H9 (cell line): Measurements from ENCODE around the gene CARD6. TPM values are rescaled to one million over a fixed set of nuclear protein-coding genes. Genes with fewer than 3 reads are reported as not detected.

Experiments used
- DNase-seq: peaks from one replicate; pipeline ENCODE4 v3.0.0-alpha.2; 2017
- H2AFZ ChIP-seq: one replicate; pipeline ENCODE4 v1.6.1; 2013; ENCODE audit warnings: mild to moderate bottlenecking, low read length, control low read depth, moderate library complexity
- H2AK5ac ChIP-seq: 2 replicates; pipeline ENCODE4 v1.6.1; 2013; ENCODE audit warnings: low read length, control low read depth, mixed read lengths; ENCODE audit not compliant: insufficient read length
- H2BK120ac ChIP-seq: one replicate; pipeline ENCODE4 v1.6.1; 2013; ENCODE audit warnings: low read depth, mild to moderate bottlenecking, low read length, control low read depth, inconsistent platforms; ENCODE audit not compliant: poor library complexity, severe bottlenecking
- H2BK12ac ChIP-seq: 2 replicates; pipeline ENCODE4 v1.6.1; 2013; ENCODE audit warnings: low read length, control low read depth, mixed read lengths, low read depth; ENCODE audit not compliant: insufficient read length
- H2BK15ac ChIP-seq: 2 replicates; pipeline ENCODE4 v1.6.1; 2013; ENCODE audit warnings: low read depth, low read length, control low read depth
- H2BK20ac ChIP-seq: one replicate; pipeline ENCODE4 v1.6.1; 2013; ENCODE audit warnings: low read depth, mild to moderate bottlenecking, low read length, control low read depth, inconsistent platforms; ENCODE audit not compliant: poor library complexity, severe bottlenecking
- H2BK5ac ChIP-seq: 2 replicates; pipeline ENCODE4 v1.6.1; 2013; ENCODE audit warnings: low read length, control low read depth, mixed read lengths; ENCODE audit not compliant: insufficient read length
- H3K14ac ChIP-seq: 2 replicates; pipeline ENCODE4 v1.6.1; 2013; ENCODE audit warnings: low read length, control low read depth; ENCODE audit not compliant: insufficient read depth
- H3K18ac ChIP-seq: 2 replicates; pipeline ENCODE4 v1.6.1; 2013; ENCODE audit warnings: low read depth, mild to moderate bottlenecking, mixed read lengths, low read length, control low read depth; ENCODE audit not compliant: insufficient read length
- H3K23ac ChIP-seq: 2 replicates; pipeline ENCODE4 v1.6.1; 2013; ENCODE audit warnings: low read length, control low read depth, mixed read lengths, low read depth; ENCODE audit not compliant: insufficient read length
- H3K23me2 ChIP-seq: 2 replicates; pipeline ENCODE4 v1.6.1; 2013; ENCODE audit warnings: low read depth, mild to moderate bottlenecking, mixed read lengths, low read length, control low read depth; ENCODE audit not compliant: insufficient read length, poor library complexity, severe bottlenecking
- H3K27ac ChIP-seq: 2 replicates; pipeline ENCODE4 v1.5.1; 2013; ENCODE audit warnings: low read length, control low read depth, mixed read lengths, low read depth; ENCODE audit not compliant: insufficient read length
- H3K27me3 ChIP-seq: 2 replicates; pipeline ENCODE4 v1.6.1; 2013; ENCODE audit warnings: low read length, control low read depth, inconsistent platforms; ENCODE audit not compliant: insufficient read depth
- H3K4ac ChIP-seq: 2 replicates; pipeline ENCODE4 v1.6.1; 2013; ENCODE audit warnings: low read depth, mild to moderate bottlenecking, control low read depth, inconsistent platforms, low read length, moderate library complexity
- H3K4me1 ChIP-seq: 2 replicates; pipeline ENCODE4 v1.6.1; 2013; ENCODE audit warnings: low read length, control low read depth, inconsistent platforms; ENCODE audit not compliant: insufficient read depth
- H3K4me2 ChIP-seq: 2 replicates; pipeline ENCODE4 v1.6.1; 2013; ENCODE audit warnings: low read length, control low read depth, mixed read lengths; ENCODE audit not compliant: insufficient read length, insufficient read depth
- H3K56ac ChIP-seq: 2 replicates; pipeline ENCODE4 v1.6.1; 2013; ENCODE audit warnings: low read depth, mild to moderate bottlenecking, mixed read lengths, low read length, control low read depth; ENCODE audit not compliant: insufficient read length
- H3K79me1 ChIP-seq: 2 replicates; pipeline ENCODE4 v1.6.1; 2013; ENCODE audit warnings: low read depth, mild to moderate bottlenecking, moderate library complexity, low read length, control low read depth, inconsistent platforms; ENCODE audit not compliant: insufficient read depth, poor library complexity, severe bottlenecking
- H3K79me2 ChIP-seq: 2 replicates; pipeline ENCODE4 v1.6.1; 2013; ENCODE audit warnings: low read length, control low read depth, inconsistent platforms; ENCODE audit not compliant: insufficient read depth
- H3K9ac ChIP-seq: 2 replicates; pipeline ENCODE4 v1.6.1; 2013; ENCODE audit warnings: low read length, control low read depth, mixed read lengths; ENCODE audit not compliant: insufficient read length; ENCODE audit errors: extremely low read depth
- H3K9me3 ChIP-seq: one replicate; pipeline ENCODE4 v1.6.1; 2013; ENCODE audit warnings: low read depth, low read length, inconsistent platforms; ENCODE audit not compliant: control insufficient read depth
- H3T11ph ChIP-seq: one replicate; pipeline ENCODE4 v1.6.1; 2013; ENCODE audit warnings: mild to moderate bottlenecking, low read length, control low read depth, inconsistent platforms
- H4K20me1 ChIP-seq: one replicate; pipeline ENCODE4 v1.6.1; 2013; ENCODE audit not compliant: control insufficient read depth, insufficient read length, insufficient read depth
- H4K5ac ChIP-seq: 2 replicates; pipeline ENCODE4 v1.6.1; 2013; ENCODE audit warnings: low read depth, mild to moderate bottlenecking, mixed read lengths, low read length, control low read depth; ENCODE audit not compliant: insufficient read length
- H4K8ac ChIP-seq: replicated peaks from 2 replicates; pipeline ENCODE4 v1.6.1; 2013; ENCODE audit warnings: low read length, control low read depth, mixed read lengths, low read depth; ENCODE audit not compliant: insufficient read length
- H4K91ac ChIP-seq: 2 replicates; pipeline ENCODE4 v1.6.1; 2013; ENCODE audit warnings: low read depth, mild to moderate bottlenecking, moderate library complexity, mixed read lengths, low read length, control low read depth; ENCODE audit not compliant: insufficient read length
- H3K27ac Mint-ChIP-seq, 3 experiments: 2 replicates in 2 of 3; 3 replicates in 1 of 3; pipeline ENCODE4 v1.8.0; 2020 to 2021; ENCODE audit warnings: mixed read lengths in 3 of 3, mild to moderate bottlenecking in 1 of 3, moderate library complexity in 1 of 3
- H3K27me3 Mint-ChIP-seq: 2 replicates; pipeline ENCODE4 v1.8.0; 2021; ENCODE audit warnings: low read depth, mild to moderate bottlenecking, moderate library complexity, mixed read lengths
- H3K36me3 Mint-ChIP-seq, 3 experiments: 2 replicates in 2 of 3; 3 replicates in 1 of 3; pipeline ENCODE4 v1.8.0; 2020 to 2021; ENCODE audit warnings: low read depth in 3 of 3, mixed read lengths in 3 of 3; ENCODE audit not compliant: insufficient read depth in 1 of 3
- H3K4me1 Mint-ChIP-seq, 2 experiments: 2 replicates each; pipeline ENCODE4 v1.8.0; 2020; ENCODE audit warnings: mixed read lengths in 2 of 2
- H3K4me3 Mint-ChIP-seq, 2 experiments: 2 replicates in 1 of 2; 3 replicates in 1 of 2; pipeline ENCODE4 v1.8.0; 2020 to 2021; ENCODE audit warnings: mild to moderate bottlenecking in 2 of 2, mixed read lengths in 2 of 2, moderate library complexity in 1 of 2
- H3K9me3 Mint-ChIP-seq, 2 experiments: 2 replicates in 1 of 2; 3 replicates in 1 of 2; pipeline ENCODE4 v1.8.0; 2020; ENCODE audit warnings: mild to moderate bottlenecking in 2 of 2, mixed read lengths in 2 of 2, moderate library complexity in 1 of 2
- WGBS: extraction: QIAGEN DNeasy Blood & Tissue Kit; methylation state at CpG from one replicate; pipeline ENCODE4 v1.1.7; 2013; ENCODE audit warnings: missing lambda C conversion rate, low lambda C conversion rate, mixed read lengths; ENCODE audit not compliant: insufficient read length; ENCODE audit errors: extremely low coverage; 5-methylcytosine and 5-hydroxymethylcytosine counted together
- total RNA-seq: library from RNA; stranded (reverse); gene quantifications from 2 replicates; pipeline ENCODE4 v1.2.1, GENCODE V29; 2021
- TF ChIP-seq, protein P1 (sequence below): fragments of 200-600 bp; sonication (generic); conservative IDR thresholded peaks from 3 replicates; pipeline ENCODE4 v1.8.0; 2021; ENCODE audit warnings: antibody characterized with exemption, mild to moderate bottlenecking

CARD6 gene
- total RNA-seq, 1 experiment from 2014 or later = 0.35 TPM

DNA sequence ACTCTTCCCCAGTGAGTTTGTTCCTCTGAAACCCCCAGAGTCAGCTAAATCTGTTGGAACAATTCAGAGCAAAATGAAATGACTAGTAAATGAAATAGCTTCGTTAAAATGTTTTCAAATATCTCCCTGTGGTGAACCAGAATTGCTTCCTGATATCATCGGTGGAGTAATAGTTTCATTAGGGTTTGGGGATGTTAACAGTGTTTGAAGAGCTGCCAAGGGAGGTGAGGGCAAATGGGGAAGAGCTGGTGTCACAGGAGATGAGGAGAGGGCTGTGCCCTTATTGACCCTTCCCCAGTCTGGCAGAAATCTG lies 63.8 kb downstream of the CARD6 start:
- H2AFZ ChIP-seq = no peak overlapping the region
- no peak overlapping the region for H3K23ac ChIP-seq
- no peak overlapping the region for H2BK15ac ChIP-seq
- no peak overlapping the region for H4K5ac ChIP-seq
- H3T11ph ChIP-seq = no peak overlapping the region
- DNase-seq = no peak
- Mint-ChIP-seq H3K9me3 (no peaks in the 10 kb centered on the region; a peak in 1 of 5 replicates), H3K36me3 (no peaks in the 10 kb centered on the region), H3K4me1 (peaks cover 8 to 16% of the 10 kb centered on the region in 2 experiments), H3K4me3 (no peak overlapping the region; a peak in 1 of 5 replicates), H3K27ac (no peak overlapping the region), H3K27me3 (no peaks in the 10 kb centered on the region)
- no peaks in the 10 kb centered on the region for H4K20me1 ChIP-seq
- no peak overlapping the region for H2AK5ac ChIP-seq
- H3K79me1 ChIP-seq = no peaks in the 10 kb centered on the region
- H3K9ac ChIP-seq = no peak overlapping the region
- H3K27me3 ChIP-seq = no peaks in the 10 kb centered on the region
- TF ChIP-seq, protein P1, sequence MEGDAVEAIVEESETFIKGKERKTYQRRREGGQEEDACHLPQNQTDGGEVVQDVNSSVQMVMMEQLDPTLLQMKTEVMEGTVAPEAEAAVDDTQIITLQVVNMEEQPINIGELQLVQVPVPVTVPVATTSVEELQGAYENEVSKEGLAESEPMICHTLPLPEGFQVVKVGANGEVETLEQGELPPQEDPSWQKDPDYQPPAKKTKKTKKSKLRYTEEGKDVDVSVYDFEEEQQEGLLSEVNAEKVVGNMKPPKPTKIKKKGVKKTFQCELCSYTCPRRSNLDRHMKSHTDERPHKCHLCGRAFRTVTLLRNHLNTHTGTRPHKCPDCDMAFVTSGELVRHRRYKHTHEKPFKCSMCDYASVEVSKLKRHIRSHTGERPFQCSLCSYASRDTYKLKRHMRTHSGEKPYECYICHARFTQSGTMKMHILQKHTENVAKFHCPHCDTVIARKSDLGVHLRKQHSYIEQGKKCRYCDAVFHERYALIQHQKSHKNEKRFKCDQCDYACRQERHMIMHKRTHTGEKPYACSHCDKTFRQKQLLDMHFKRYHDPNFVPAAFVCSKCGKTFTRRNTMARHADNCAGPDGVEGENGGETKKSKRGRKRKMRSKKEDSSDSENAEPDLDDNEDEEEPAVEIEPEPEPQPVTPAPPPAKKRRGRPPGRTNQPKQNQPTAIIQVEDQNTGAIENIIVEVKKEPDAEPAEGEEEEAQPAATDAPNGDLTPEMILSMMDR = peak; percentile 7; the same call in 1 of the 3 replicates
- no peak overlapping the region for H3K27ac ChIP-seq
- H4K91ac ChIP-seq = no peak overlapping the region
- H3K23me2 ChIP-seq = no peaks in the 10 kb centered on the region
- no peaks in the 10 kb centered on the region for H3K9me3 ChIP-seq
- no peak overlapping the region for H3K18ac ChIP-seq
- no peak overlapping the region for H3K4ac ChIP-seq
- no peak overlapping the region for H3K14ac ChIP-seq
- no peak overlapping the region for H3K4me2 ChIP-seq
- no peak overlapping the region for H2BK12ac ChIP-seq
- no peaks in the 10 kb centered on the region for H3K79me2 ChIP-seq
- H4K8ac ChIP-seq = no peak overlapping the region
- WGBS = no CpG with 5 or more reads among the region's 2 CpGs
- no peak overlapping the region for H2BK120ac ChIP-seq
- no peaks in the 10 kb centered on the region for H3K4me1 ChIP-seq
- no peak overlapping the region for H2BK20ac ChIP-seq
- no peak overlapping the region for H2BK5ac ChIP-seq
- no peak overlapping the region for H3K56ac ChIP-seq
